CD14-positive monocyte (primary cell): Measurements from ENCODE around the gene PTPN20. TPM values are rescaled to one million over a fixed set of nuclear protein-coding genes. Genes with fewer than 3 reads are reported as not detected.

Source experiments
- DNase-seq, 3 donors: peaks; one replicate each; pipeline ENCODE4 v3.0.0-alpha.2; 2011 to 2022
- H2AFZ ChIP-seq: 2 replicates; pipeline ENCODE4 v1.6.0; 2012; ENCODE audit warnings: mild to moderate bottlenecking, low read depth, low read length, inconsistent platforms; ENCODE audit not compliant: insufficient read depth, poor library complexity, severe bottlenecking
- H3K27ac ChIP-seq, 2 donors: 1 replicate in 1 of 2; 2 replicates in 1 of 2; pipeline ENCODE4 v1.5.1; 2012 to 2013; ENCODE audit warnings: low read length in 2 of 2, control low read depth in 1 of 2, inconsistent platforms in 1 of 2, low read depth in 1 of 2, mild to moderate bottlenecking in 1 of 2
- H3K27me3 ChIP-seq, 2 donors: one replicate each; pipeline versions ENCODE4 v1.6.0 to v1.6.1; 2011 to 2013; ENCODE audit warnings: low read length in 2 of 2; ENCODE audit not compliant: control insufficient read depth in 2 of 2, insufficient read depth in 2 of 2
- H3K36me3 ChIP-seq, 2 donors: replicated peaks in 1 of 2; 1 replicate in 1 of 2; 2 replicates in 1 of 2; pipeline versions ENCODE4 v1.5.1 to v1.6.1; 2012 to 2013; ENCODE audit warnings: low read length in 2 of 2, control low read depth in 1 of 2, inconsistent platforms in 1 of 2, mild to moderate bottlenecking in 1 of 2; ENCODE audit not compliant: insufficient read depth in 2 of 2, control insufficient read depth in 1 of 2
- H3K4me1 ChIP-seq, 2 donors: 1 replicate in 1 of 2; 2 replicates in 1 of 2; pipeline versions ENCODE4 v1.5.1 to v1.6.1; 2012 to 2013; ENCODE audit warnings: low read length in 2 of 2, control low read depth in 1 of 2, inconsistent platforms in 1 of 2, mild to moderate bottlenecking in 1 of 2, moderate library complexity in 1 of 2; ENCODE audit not compliant: insufficient read depth in 2 of 2, control insufficient read depth in 1 of 2
- H3K4me2 ChIP-seq: replicated peaks from 2 replicates; pipeline ENCODE3; 2012; ENCODE audit warnings: low read length, moderate library complexity, mild to moderate bottlenecking; ENCODE audit not compliant: poor library complexity, severe bottlenecking; ENCODE audit errors: extremely low read depth
- H3K4me3 ChIP-seq, 3 experiments: fragments of 200-600 bp in 1 of 3; sonication (generic) in 1 of 3; replicated peaks in 1 of 3; 1 replicate in 2 of 3; 2 replicates in 1 of 3; pipeline ENCODE4 v1.5.1; 2011 to 2013; ENCODE audit warnings: low read length in 3 of 3, mild to moderate bottlenecking in 3 of 3, control low read depth in 2 of 3, low read depth in 2 of 3, inconsistent platforms in 1 of 3, moderate library complexity in 1 of 3
- H3K79me2 ChIP-seq: 2 replicates; pipeline ENCODE4 v1.6.0; 2012; ENCODE audit warnings: mild to moderate bottlenecking, control low read depth, inconsistent platforms, low read length, moderate library complexity; ENCODE audit not compliant: insufficient read depth
- H3K9ac ChIP-seq: 2 replicates; pipeline ENCODE4 v1.6.0; 2017; ENCODE audit warnings: low read length, mild to moderate bottlenecking; ENCODE audit not compliant: insufficient read depth, poor library complexity, severe bottlenecking
- H3K9me3 ChIP-seq, 2 donors: replicated peaks in 1 of 2; 1 replicate in 1 of 2; 2 replicates in 1 of 2; pipeline versions ENCODE4 v1.5.1 to v1.6.1; 2012 to 2013; ENCODE audit warnings: low read length in 2 of 2, control low read depth in 1 of 2; ENCODE audit not compliant: control insufficient read depth in 1 of 2, insufficient read depth in 1 of 2
- H4K20me1 ChIP-seq: 2 replicates; pipeline ENCODE4 v1.6.0; 2012; ENCODE audit warnings: mild to moderate bottlenecking, low read length, control low read depth, moderate library complexity; ENCODE audit not compliant: insufficient read depth
- H3K27ac Mint-ChIP-seq, 7 donors: one replicate each; pipeline ENCODE4 v1.8.0; 2020; ENCODE audit warnings: mild to moderate bottlenecking in 7 of 7, mixed read lengths in 7 of 7, moderate library complexity in 6 of 7, inconsistent platforms in 2 of 7
- H3K27me3 Mint-ChIP-seq, 3 donors: one replicate each; pipeline ENCODE4 v1.8.0; 2021 to 2022; ENCODE audit warnings: low read depth in 3 of 3, mild to moderate bottlenecking in 3 of 3, mixed read lengths in 3 of 3, moderate library complexity in 3 of 3, inconsistent platforms in 1 of 3
- H3K36me3 Mint-ChIP-seq, 2 donors: one replicate each; pipeline ENCODE4 v1.8.0; 2020; ENCODE audit warnings: mixed read lengths in 2 of 2, inconsistent platforms in 1 of 2, mild to moderate bottlenecking in 1 of 2
- H3K4me1 Mint-ChIP-seq: one replicate; pipeline ENCODE4 v1.8.0; 2020; ENCODE audit warnings: mild to moderate bottlenecking, mixed read lengths
- H3K4me3 Mint-ChIP-seq, 2 donors: one replicate each; pipeline ENCODE4 v1.8.0; 2020; ENCODE audit warnings: mild to moderate bottlenecking in 2 of 2, mixed read lengths in 2 of 2, moderate library complexity in 1 of 2
- H3K9me3 Mint-ChIP-seq, 7 donors: one replicate each; pipeline ENCODE4 v1.8.0; 2020 to 2022; ENCODE audit warnings: mixed read lengths in 7 of 7, mild to moderate bottlenecking in 6 of 7, moderate library complexity in 6 of 7, inconsistent platforms in 2 of 7
- WGBS: methylation state at CpG from one replicate; pipeline ENCODE4 v1.1.5; 2013; ENCODE audit warnings: missing lambda C conversion rate; ENCODE audit not compliant: insufficient coverage; 5-methylcytosine and 5-hydroxymethylcytosine counted together
- intact Hi-C, 2 donors: fragments of 100-400 bp; cut with micrococcal nuclease; formaldehyde crosslinking; loops; one replicate each; pipeline versions ENCODE4 v1.15.0 to v1.15.1; 2023
- polyA plus RNA-seq, 3 donors: library from polyadenylated mRNA; depleted of rRNA in 1 of 3; unstranded in 2 of 3; stranded (reverse) in 1 of 3; fragments of 300-500 nt in 2 of 3; fragments of >200 nt in 1 of 3; fragmentation: Illumina TruSeq in 2 of 3; gene quantifications; 1 replicate in 2 of 3; 2 replicates in 1 of 3; pipeline ENCODE4 v1.2.3, GENCODE V29; 2012 to 2021
- TF ChIP-seq, protein P1 (sequence below): fragments of 200-600 bp; IDR thresholded peaks from one replicate; pipeline ENCODE4 v1.8.0; 2022; ENCODE audit warnings: antibody characterized with exemption, mild to moderate bottlenecking

Gene PTPN20
- polyA plus RNA-seq, 3 donors = 0.04 TPM; not detected in 2

DNA sequence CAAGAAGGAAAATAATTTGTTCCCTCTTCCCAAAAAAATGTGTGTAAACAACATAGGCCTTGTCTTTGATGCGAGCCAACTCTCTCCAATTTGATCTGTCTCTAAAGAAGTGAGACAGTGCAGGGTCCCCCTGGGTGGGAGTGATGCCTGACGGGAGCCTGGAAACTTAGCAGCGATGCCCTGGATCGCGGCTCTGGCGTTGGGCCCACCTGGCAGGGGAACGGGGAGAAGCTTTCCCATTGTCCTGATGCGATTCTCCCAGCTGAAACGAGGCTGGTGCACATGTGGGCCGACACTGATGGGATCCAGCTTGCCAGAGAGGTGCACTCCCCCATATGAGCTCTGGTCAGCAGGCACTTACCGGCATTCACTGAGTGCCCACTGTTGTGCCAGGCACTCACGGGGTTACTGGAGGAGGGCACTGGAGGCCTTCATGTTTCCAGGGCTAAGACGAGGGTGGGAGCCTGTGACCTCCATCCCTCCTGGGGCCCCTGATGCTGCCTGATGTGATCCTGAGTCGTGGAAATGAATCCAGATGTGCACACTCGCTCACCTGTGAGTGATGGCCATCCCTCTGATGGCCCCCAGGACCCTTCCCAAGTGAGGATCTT is 132.8 kb downstream of the PTPN20 start:
- no peaks in the 10 kb centered on the region for H3K9me3 Mint-ChIP-seq

DNA sequence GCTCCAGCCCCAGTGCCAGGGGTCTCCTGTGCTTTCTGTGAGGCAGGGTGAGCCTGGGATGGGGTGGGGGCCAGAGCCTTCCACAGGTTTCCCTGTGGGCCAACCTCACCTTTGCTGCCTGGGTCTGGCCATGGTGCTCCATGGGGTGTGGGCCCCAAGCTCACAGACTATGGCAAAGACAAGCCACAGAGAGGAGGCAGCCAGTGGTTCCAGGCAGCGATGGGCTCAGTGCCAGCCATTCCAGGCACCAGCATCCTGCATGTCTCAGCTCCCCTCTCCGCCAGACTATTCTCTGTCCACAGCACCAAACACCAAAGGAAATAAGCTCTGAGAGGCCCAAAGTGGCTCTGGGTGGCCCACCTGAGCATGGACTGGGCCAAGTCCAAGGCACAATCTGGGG is 133.5 kb downstream of the PTPN20 start:
- no peak overlapping the region for H3K4me3 ChIP-seq
- DNase-seq = no peak
- 89% methylated on average over 2 of the region's 2 CpGs for WGBS
- Mint-ChIP-seq H3K36me3 (no peaks in the 10 kb centered on the region), H3K9me3 (no peaks in the 10 kb centered on the region), H3K4me3 (no peak overlapping the region), H3K27ac (no peak overlapping the region), H3K27me3 (peaks cover 0 to 4% (median 4%) of the 10 kb centered on the region in 3 donors), H3K4me1 (peaks cover 8% of the 10 kb centered on the region)
- intact Hi-C loops = no loop called here
- H3K4me1 ChIP-seq = peaks cover 0 to 2% of the 10 kb centered on the region in 2 donors
- H3K4me2 ChIP-seq = no peak overlapping the region
- no peaks in the 10 kb centered on the region for H3K9me3 ChIP-seq
- H3K36me3 ChIP-seq = no peaks in the 10 kb centered on the region
- H3K79me2 ChIP-seq = no peaks in the 10 kb centered on the region
- TF ChIP-seq, protein P1, sequence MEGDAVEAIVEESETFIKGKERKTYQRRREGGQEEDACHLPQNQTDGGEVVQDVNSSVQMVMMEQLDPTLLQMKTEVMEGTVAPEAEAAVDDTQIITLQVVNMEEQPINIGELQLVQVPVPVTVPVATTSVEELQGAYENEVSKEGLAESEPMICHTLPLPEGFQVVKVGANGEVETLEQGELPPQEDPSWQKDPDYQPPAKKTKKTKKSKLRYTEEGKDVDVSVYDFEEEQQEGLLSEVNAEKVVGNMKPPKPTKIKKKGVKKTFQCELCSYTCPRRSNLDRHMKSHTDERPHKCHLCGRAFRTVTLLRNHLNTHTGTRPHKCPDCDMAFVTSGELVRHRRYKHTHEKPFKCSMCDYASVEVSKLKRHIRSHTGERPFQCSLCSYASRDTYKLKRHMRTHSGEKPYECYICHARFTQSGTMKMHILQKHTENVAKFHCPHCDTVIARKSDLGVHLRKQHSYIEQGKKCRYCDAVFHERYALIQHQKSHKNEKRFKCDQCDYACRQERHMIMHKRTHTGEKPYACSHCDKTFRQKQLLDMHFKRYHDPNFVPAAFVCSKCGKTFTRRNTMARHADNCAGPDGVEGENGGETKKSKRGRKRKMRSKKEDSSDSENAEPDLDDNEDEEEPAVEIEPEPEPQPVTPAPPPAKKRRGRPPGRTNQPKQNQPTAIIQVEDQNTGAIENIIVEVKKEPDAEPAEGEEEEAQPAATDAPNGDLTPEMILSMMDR = no peak
- no peaks in the 10 kb centered on the region for H3K27me3 ChIP-seq
- H3K27ac ChIP-seq = no peak overlapping the region
- H2AFZ ChIP-seq = no peak overlapping the region
- no peak overlapping the region for H3K9ac ChIP-seq
- no peaks in the 10 kb centered on the region for H4K20me1 ChIP-seq

More for the DNA sequence above, 132.8 kb downstream of the PTPN20 start:
- Histone ChIP-seq H3K27ac (no peak overlapping the region), H3K4me1 (peaks cover 0 to 2% of the 10 kb centered on the region in 2 donors), H3K36me3 (no peaks in the 10 kb centered on the region), H3K27me3 (no peaks in the 10 kb centered on the region), H2AFZ (no peak overlapping the region), H3K4me2 (no peak overlapping the region), H3K79me2 (no peaks in the 10 kb centered on the region), H3K4me3 (no peak overlapping the region), H4K20me1 (no peaks in the 10 kb centered on the region), H3K9ac (no peak overlapping the region), H3K9me3 (no peaks in the 10 kb centered on the region)
- Mint-ChIP-seq H3K27me3 (peaks cover 1 to 4% (median 4%) of the 10 kb centered on the region in 3 donors), H3K36me3 (no peaks in the 10 kb centered on the region), H3K4me3 (no peak overlapping the region), H3K4me1 (peaks cover 8% of the 10 kb centered on the region), H3K27ac (no peak overlapping the region)
- intact Hi-C loops = no loop called here
- TF ChIP-seq, protein P1 = no peak
- DNase-seq = no peak
- 96% methylated on average over 14 of the region's 15 CpGs for WGBS
